Erythroblast (primary cell): ENCODE data around the gene COPS3.

ENCODE experiments used
- GATA1 ChIP-seq: IDR thresholded peaks from 2 replicates; pipeline ENCODE4 v1.6.1; 2011; ENCODE audit warnings: low read depth, mild to moderate bottlenecking, control low read depth, low read length, moderate library complexity
- POLR2A ChIP-seq: IDR thresholded peaks from 2 replicates; pipeline ENCODE4 v1.6.1; 2011; ENCODE audit warnings: mild to moderate bottlenecking, low read length

DNA sequence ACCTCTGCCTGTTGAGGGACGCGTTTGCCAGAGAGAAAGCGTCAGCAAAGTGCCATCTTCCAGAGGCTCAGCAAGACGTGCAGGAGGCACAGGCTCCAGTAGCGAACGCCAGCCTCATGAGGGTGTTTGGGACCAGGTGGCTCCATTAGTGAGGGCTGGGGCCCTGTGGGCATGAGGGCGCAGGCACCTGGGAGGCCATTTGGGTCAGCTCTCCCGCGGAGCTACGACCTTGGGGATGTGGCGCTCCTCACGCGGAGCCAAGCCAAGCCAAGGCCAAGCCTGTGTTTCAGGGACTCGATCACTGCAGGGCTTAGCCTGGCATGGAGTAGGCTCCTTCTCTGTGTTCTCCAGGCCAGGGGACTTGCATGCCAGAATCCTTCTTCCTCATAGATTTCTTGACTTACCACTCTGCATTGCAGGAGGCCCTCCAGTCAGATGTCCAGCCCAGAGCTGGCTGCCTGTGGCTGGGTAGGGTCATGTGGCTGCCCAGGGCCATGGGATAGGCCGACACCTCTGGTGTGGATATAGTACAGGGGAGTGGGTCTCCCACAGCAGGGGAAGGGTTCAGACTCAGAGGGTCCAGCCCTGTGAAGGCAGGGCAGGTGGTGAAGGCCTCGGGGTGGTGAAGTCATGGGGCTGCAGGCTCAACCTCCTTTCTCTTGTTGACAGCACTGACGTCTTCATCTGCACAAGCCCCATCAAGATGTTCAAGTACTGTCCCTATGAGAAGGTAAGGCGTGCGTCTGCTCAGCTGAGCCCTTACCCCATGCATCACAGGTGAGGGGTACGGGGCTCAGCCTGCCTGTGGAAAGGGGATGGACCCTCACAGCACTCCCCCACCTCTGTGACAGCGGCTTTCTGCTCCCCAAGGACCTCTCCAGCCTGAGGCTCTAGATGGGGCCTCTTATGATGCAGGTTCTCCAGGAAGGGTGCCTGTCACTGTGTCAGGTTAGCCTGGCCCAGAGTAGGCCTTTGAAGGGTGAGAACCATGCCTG lies 41.8 kb upstream of the COPS3 start:
- TF ChIP-seq POLR2A (no peak), GATA1 (no peak)
